SU-DHL-6 (cell line): ENCODE data around the gene ARHGAP28.

Source experiments
- H2AFZ ChIP-seq: fragments of 200-600 bp; sonication (generic); 2 replicates; pipeline ENCODE4 v1.6.1; 2014; ENCODE audit warnings: low read depth, mild to moderate bottlenecking, moderate library complexity, mixed read lengths, antibody characterized with exemption, low read length; ENCODE audit not compliant: severe bottlenecking
- H3F3A ChIP-seq: fragments of 200-600 bp; shearing (Covaris generic); 2 replicates; pipeline ENCODE4 v1.6.0; 2016; ENCODE audit warnings: antibody characterized with exemption, mild to moderate bottlenecking; ENCODE audit not compliant: insufficient read depth
- H3K27ac ChIP-seq: fragments of 200-600 bp; sonication (generic); 2 replicates; pipeline ENCODE4 v1.5.1; 2016; ENCODE audit warnings: low read depth, mild to moderate bottlenecking, low read length, moderate library complexity, mixed read lengths
- H3K27me3 ChIP-seq: fragments of 200-600 bp; sonication (generic), shearing (Covaris generic); 2 replicates; pipeline ENCODE4 v1.6.0; 2014; ENCODE audit warnings: mild to moderate bottlenecking, low read length
- H3K36me3 ChIP-seq: fragments of 200-600 bp; sonication (generic); 2 replicates; pipeline ENCODE4 v1.6.1; 2014; ENCODE audit warnings: mild to moderate bottlenecking, low read length, mixed read lengths
- H3K4me2 ChIP-seq: fragments of 300-600, 200-600 bp; shearing (Covaris generic), sonication (generic); 2 replicates; pipeline ENCODE4 v1.6.0; 2014; ENCODE audit warnings: low read length, low read depth, mild to moderate bottlenecking; ENCODE audit not compliant: poor library complexity, severe bottlenecking
- H3K4me3 ChIP-seq: fragments of 200-600 bp; sonication (generic); 2 replicates; pipeline ENCODE4 v1.5.1; 2014; ENCODE audit warnings: antibody characterized with exemption, low read length, mild to moderate bottlenecking, mixed read lengths; ENCODE audit not compliant: insufficient read depth, poor library complexity, severe bottlenecking
- H3K79me2 ChIP-seq: fragments of 200-600 bp; sonication (generic); 2 replicates; pipeline ENCODE4 v1.6.1; 2014; ENCODE audit warnings: mild to moderate bottlenecking, low read length, moderate library complexity; ENCODE audit not compliant: insufficient read depth
- H3K9ac ChIP-seq: fragments of 200-600 bp; sonication (generic); 2 replicates; pipeline ENCODE4 v1.7.0; 2014; ENCODE audit warnings: mild to moderate bottlenecking, low read length
- H3K9me2 ChIP-seq: fragments of 200-600 bp; sonication (generic); replicated peaks from 2 replicates; pipeline ENCODE4 v1.6.1; 2014; ENCODE audit warnings: low read length; ENCODE audit not compliant: insufficient read depth
- H3K9me3 ChIP-seq: fragments of 200-600 bp; sonication (generic); 2 replicates; pipeline ENCODE4 v1.6.1; 2014; ENCODE audit warnings: low read length, mixed read lengths; ENCODE audit not compliant: insufficient read depth
- H4K20me1 ChIP-seq: fragments of 200-600 bp; sonication (generic); 2 replicates; pipeline ENCODE4 v1.6.1; 2014; ENCODE audit warnings: low read depth, mild to moderate bottlenecking, antibody characterized with exemption, low read length, moderate library complexity, mixed read lengths
- EZH2phosphoT487 ChIP-seq: fragments of 200-600 bp; sonication (generic), shearing (Covaris generic); conservative IDR thresholded peaks from 2 replicates; pipeline ENCODE4 v1.6.1; 2018; ENCODE audit warnings: mild to moderate bottlenecking, antibody characterized with exemption, low read length, moderate library complexity, mixed read lengths
- TF ChIP-seq, protein P1 (sequence below): fragments of 200-600 bp; sonication (generic); IDR thresholded peaks from one replicate; pipeline ENCODE4 v1.5.1; 2017; ENCODE audit warnings: antibody characterized with exemption, mild to moderate bottlenecking, low read length, moderate library complexity; ENCODE audit not compliant: insufficient read depth, poor library complexity, severe bottlenecking

Gene ARHGAP28

GRCh38 chr18:6744816-6745455, 15.4 kb downstream of the ARHGAP28 start:
- no peak overlapping the region for H3K4me3 ChIP-seq
- H3K9me3 ChIP-seq = no peaks in the 10 kb centered on the region
- no peak overlapping the region for H3K9ac ChIP-seq
- no peaks in the 10 kb centered on the region for H3K9me2 ChIP-seq
- no peak overlapping the region for H3K27ac ChIP-seq
- H3F3A ChIP-seq = no peaks in the 10 kb centered on the region
- no peak overlapping the region for H2AFZ ChIP-seq
- no peaks in the 10 kb centered on the region for H3K79me2 ChIP-seq
- no peak for TF ChIP-seq EZH2phosphoT487
- TF ChIP-seq, protein P1, sequence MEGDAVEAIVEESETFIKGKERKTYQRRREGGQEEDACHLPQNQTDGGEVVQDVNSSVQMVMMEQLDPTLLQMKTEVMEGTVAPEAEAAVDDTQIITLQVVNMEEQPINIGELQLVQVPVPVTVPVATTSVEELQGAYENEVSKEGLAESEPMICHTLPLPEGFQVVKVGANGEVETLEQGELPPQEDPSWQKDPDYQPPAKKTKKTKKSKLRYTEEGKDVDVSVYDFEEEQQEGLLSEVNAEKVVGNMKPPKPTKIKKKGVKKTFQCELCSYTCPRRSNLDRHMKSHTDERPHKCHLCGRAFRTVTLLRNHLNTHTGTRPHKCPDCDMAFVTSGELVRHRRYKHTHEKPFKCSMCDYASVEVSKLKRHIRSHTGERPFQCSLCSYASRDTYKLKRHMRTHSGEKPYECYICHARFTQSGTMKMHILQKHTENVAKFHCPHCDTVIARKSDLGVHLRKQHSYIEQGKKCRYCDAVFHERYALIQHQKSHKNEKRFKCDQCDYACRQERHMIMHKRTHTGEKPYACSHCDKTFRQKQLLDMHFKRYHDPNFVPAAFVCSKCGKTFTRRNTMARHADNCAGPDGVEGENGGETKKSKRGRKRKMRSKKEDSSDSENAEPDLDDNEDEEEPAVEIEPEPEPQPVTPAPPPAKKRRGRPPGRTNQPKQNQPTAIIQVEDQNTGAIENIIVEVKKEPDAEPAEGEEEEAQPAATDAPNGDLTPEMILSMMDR = no peak
- H3K36me3 ChIP-seq = no peaks in the 10 kb centered on the region
- no peak overlapping the region for H3K4me2 ChIP-seq
- no peaks in the 10 kb centered on the region for H3K27me3 ChIP-seq
- H4K20me1 ChIP-seq = no peaks in the 10 kb centered on the region

DNA sequence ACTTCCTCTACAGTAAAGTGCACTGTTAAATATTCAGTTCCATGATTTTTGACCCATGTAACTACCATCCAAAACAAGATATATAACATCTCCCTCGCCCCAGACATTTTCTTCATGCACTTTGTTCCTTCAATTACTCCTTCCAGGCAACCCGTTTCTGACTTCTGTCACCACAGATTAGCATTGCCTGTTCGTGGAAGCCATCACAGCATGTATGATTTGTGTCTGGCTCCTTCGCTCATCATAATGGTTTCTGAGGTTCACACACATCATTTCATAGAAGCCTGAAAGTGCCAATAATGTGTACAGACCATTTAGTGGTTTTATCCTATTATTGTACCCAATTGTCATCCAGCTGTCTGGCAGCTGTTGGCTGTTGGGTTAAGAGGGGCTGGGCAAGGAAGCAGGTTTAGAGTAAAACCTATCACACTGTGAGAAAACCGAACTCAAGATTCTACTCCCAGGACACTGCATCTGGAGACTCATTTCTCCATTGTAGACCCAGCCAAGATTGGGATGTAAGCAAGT, 16.1 kb downstream of the ARHGAP28 start:
- TF ChIP-seq EZH2phosphoT487 = no peak
- TF ChIP-seq, protein P1 = no peak
- Histone ChIP-seq H3K79me2 (no peaks in the 10 kb centered on the region), H3K9me2 (no peaks in the 10 kb centered on the region), H3K27ac (no peak overlapping the region), H3K27me3 (no peaks in the 10 kb centered on the region), H3F3A (no peaks in the 10 kb centered on the region), H3K4me3 (no peak overlapping the region), H3K4me2 (no peak overlapping the region), H4K20me1 (no peaks in the 10 kb centered on the region), H2AFZ (no peak overlapping the region), H3K36me3 (no peaks in the 10 kb centered on the region), H3K9me3 (no peaks in the 10 kb centered on the region), H3K9ac (no peak overlapping the region)

GRCh38 chr18:6746386-6746960, 17.0 kb downstream of the ARHGAP28 start:
- no peaks in the 10 kb centered on the region for H4K20me1 ChIP-seq
- no peaks in the 10 kb centered on the region for H3K36me3 ChIP-seq
- no peak overlapping the region for H3K4me2 ChIP-seq
- no peak overlapping the region for H3K9ac ChIP-seq
- no peaks in the 10 kb centered on the region for H3F3A ChIP-seq
- no peaks in the 10 kb centered on the region for H3K27me3 ChIP-seq
- no peaks in the 10 kb centered on the region for H3K79me2 ChIP-seq
- H3K27ac ChIP-seq = no peak overlapping the region
- TF ChIP-seq, protein P1 = no peak
- TF ChIP-seq EZH2phosphoT487 = no peak
- no peak overlapping the region for H3K4me3 ChIP-seq
- no peaks in the 10 kb centered on the region for H3K9me2 ChIP-seq
- no peak overlapping the region for H2AFZ ChIP-seq
- H3K9me3 ChIP-seq = no peaks in the 10 kb centered on the region
